HL-60 (cell line): ENCODE data around the gene CEP44.
"Not testable (repeated sequence)": the region's sequence is repeated elsewhere in the genome, so short reads cannot be mapped to it uniquely, and the experiment has no call there.

Experiments
- DNase-seq, 2 experiments: peaks; one replicate each; pipeline ENCODE4 v3.0.0-alpha.2; 2010 to 2020; ENCODE audit warnings: low read depth in 1 of 2, low spot score in 1 of 2
- H3K27ac ChIP-seq: fragments of 250-450 bp; sonication (Bioruptor Pico); replicated peaks from 2 replicates; pipeline ENCODE4 v1.5.1; 2020; ENCODE audit warnings: mild to moderate bottlenecking, moderate library complexity
- H3K27me3 ChIP-seq: fragments of 250-450 bp; sonication (Bioruptor Pico); 2 replicates; pipeline ENCODE4 v1.5.1; 2021; ENCODE audit warnings: mild to moderate bottlenecking, moderate library complexity; ENCODE audit not compliant: insufficient read depth, poor library complexity, severe bottlenecking
- H3K4me3 ChIP-seq: replicated peaks from 2 replicates; pipeline ENCODE4 v1.5.1; 2011; ENCODE audit warnings: mild to moderate bottlenecking, control low read depth, low read length; ENCODE audit not compliant: insufficient read depth
- GABPA ChIP-seq: IDR thresholded peaks from 2 replicates; pipeline ENCODE4 v1.6.1; 2012; ENCODE audit warnings: low read depth
- POLR2AphosphoS5 ChIP-seq: IDR thresholded peaks from 2 replicates; pipeline ENCODE4 v1.6.1; 2012; ENCODE audit warnings: low read depth
- SPI1 ChIP-seq: IDR thresholded peaks from 2 replicates; pipeline ENCODE4 v1.6.1; 2012; ENCODE audit warnings: low read depth, mild to moderate bottlenecking, borderline replicate concordance
- TF ChIP-seq, protein P1 (sequence below): IDR thresholded peaks from one replicate; pipeline ENCODE4 v1.5.1; 2011; ENCODE audit warnings: low read length, control low read depth, inconsistent platforms; ENCODE audit not compliant: insufficient read depth
- TF ChIP-seq, protein P2 (sequence below): IDR thresholded peaks from 2 replicates; pipeline ENCODE4 v1.6.1; 2012; ENCODE audit warnings: low read depth; ENCODE audit not compliant: insufficient replicate concordance

The CEP44 gene

DNA sequence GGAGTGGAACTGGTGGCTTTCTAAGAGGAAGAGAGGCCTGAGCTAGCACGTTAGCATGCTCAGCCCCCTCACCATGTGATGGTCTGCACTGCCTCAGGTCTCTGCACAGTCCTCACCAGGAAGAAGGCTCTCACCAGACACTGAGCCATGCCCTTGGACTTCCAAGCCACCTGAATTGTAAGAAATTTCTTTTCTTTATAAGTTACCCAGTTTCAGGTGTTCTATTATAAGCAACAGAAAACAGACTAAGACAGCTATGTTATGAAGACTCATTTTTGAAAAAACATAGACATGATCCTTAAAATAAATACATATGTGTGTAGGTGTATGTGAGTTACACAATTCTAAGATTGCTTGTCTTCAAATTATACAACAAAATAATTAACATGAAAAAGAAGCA lies 74.7 kb downstream of the CEP44 start:
- TF ChIP-seq GABPA = no peak
- TF ChIP-seq SPI1 = no peak
- TF ChIP-seq, protein P1, sequence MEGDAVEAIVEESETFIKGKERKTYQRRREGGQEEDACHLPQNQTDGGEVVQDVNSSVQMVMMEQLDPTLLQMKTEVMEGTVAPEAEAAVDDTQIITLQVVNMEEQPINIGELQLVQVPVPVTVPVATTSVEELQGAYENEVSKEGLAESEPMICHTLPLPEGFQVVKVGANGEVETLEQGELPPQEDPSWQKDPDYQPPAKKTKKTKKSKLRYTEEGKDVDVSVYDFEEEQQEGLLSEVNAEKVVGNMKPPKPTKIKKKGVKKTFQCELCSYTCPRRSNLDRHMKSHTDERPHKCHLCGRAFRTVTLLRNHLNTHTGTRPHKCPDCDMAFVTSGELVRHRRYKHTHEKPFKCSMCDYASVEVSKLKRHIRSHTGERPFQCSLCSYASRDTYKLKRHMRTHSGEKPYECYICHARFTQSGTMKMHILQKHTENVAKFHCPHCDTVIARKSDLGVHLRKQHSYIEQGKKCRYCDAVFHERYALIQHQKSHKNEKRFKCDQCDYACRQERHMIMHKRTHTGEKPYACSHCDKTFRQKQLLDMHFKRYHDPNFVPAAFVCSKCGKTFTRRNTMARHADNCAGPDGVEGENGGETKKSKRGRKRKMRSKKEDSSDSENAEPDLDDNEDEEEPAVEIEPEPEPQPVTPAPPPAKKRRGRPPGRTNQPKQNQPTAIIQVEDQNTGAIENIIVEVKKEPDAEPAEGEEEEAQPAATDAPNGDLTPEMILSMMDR = no peak
- DNase-seq = no peak
- H3K27ac ChIP-seq = no peak overlapping the region
- no peak overlapping the region for H3K4me3 ChIP-seq
- no peaks in the 10 kb centered on the region for H3K27me3 ChIP-seq

DNA sequence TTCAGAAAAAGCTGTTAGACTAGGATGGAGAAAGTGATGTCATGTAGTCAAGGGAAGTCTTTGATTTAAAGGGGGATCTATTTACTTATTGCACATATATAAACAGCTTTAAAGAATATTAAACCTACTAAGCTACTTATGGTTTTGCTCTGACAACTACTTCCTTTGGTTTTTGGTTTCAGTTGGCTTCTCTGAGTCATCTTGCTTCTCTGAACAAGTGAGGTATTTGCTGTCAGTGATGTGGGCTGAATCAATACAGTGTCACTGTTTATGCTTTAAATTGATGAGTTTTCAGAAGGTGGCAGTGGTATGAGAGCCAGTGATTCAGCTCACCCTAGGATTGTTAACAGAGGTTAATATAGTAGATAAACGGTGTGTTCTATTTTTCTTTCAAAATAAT lies 75.1 kb downstream of the CEP44 start:
- TF ChIP-seq POLR2AphosphoS5 (no peak), SPI1 (no peak), GABPA (no peak)
- TF ChIP-seq, protein P2, sequence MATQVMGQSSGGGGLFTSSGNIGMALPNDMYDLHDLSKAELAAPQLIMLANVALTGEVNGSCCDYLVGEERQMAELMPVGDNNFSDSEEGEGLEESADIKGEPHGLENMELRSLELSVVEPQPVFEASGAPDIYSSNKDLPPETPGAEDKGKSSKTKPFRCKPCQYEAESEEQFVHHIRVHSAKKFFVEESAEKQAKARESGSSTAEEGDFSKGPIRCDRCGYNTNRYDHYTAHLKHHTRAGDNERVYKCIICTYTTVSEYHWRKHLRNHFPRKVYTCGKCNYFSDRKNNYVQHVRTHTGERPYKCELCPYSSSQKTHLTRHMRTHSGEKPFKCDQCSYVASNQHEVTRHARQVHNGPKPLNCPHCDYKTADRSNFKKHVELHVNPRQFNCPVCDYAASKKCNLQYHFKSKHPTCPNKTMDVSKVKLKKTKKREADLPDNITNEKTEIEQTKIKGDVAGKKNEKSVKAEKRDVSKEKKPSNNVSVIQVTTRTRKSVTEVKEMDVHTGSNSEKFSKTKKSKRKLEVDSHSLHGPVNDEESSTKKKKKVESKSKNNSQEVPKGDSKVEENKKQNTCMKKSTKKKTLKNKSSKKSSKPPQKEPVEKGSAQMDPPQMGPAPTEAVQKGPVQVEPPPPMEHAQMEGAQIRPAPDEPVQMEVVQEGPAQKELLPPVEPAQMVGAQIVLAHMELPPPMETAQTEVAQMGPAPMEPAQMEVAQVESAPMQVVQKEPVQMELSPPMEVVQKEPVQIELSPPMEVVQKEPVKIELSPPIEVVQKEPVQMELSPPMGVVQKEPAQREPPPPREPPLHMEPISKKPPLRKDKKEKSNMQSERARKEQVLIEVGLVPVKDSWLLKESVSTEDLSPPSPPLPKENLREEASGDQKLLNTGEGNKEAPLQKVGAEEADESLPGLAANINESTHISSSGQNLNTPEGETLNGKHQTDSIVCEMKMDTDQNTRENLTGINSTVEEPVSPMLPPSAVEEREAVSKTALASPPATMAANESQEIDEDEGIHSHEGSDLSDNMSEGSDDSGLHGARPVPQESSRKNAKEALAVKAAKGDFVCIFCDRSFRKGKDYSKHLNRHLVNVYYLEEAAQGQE = no peak
- TF ChIP-seq, protein P1 = no peak
- no peak for DNase-seq
- no peaks in the 10 kb centered on the region for H3K27me3 ChIP-seq
- H3K27ac ChIP-seq = no peak overlapping the region
- H3K4me3 ChIP-seq = no peak overlapping the region

- Histone ChIP-seq H3K27ac (no peak overlapping the region), H3K4me3 (no peak overlapping the region), H3K27me3 (no peaks in the 10 kb centered on the region)
- TF ChIP-seq POLR2AphosphoS5 = no peak
- TF ChIP-seq GABPA = no peak
- TF ChIP-seq, protein P1 = no peak
- TF ChIP-seq SPI1 = no peak
- TF ChIP-seq, protein P2 = no peak
- no peak for DNase-seq
Measured at GRCh38 chr4:174362340-174362739, 78.6 kb downstream of the CEP44 start.

- H3K27ac ChIP-seq, H3K4me3 ChIP-seq, DNase-seq, H3K27me3 ChIP-seq: not testable (repeated sequence)
Measured at GRCh38 chr4:174363782-174364181, 80.1 kb downstream of the CEP44 start.
